Calu3 (cell line): ENCODE data around the gene CCDC63. TPM values are rescaled to one million over a fixed set of nuclear protein-coding genes. Genes with fewer than 3 reads are reported as not detected.
"Not testable (repeated sequence)": the region's sequence is repeated elsewhere in the genome, so short reads cannot be mapped to it uniquely, and the experiment has no call there.

Experiments used
- BruUV-seq: library from RNA; stranded (reverse); fragments of 400-500 nt; replicated peaks from 2 replicates; lab custom pipeline; 2021; lab: Mats Ljungman, UMichigan
- CTCF ChIA-PET: fragments of 300-600 bp; sonication (Branson Sonifier 250); formaldehyde crosslinking; loops from one replicate; lab custom pipeline; 2022; ENCODE audit warnings: antibody characterized with exemption; lab: Charles Lee
- DNase-seq: peaks from one replicate; pipeline ENCODE4 v3.0.0; 2022
- H3K27ac Mint-ChIP-seq: one replicate; pipeline ENCODE4 v1.8.0; 2022; ENCODE audit warnings: mixed read lengths; ENCODE audit not compliant: unreplicated experiment
- H3K27me3 Mint-ChIP-seq: one replicate; pipeline ENCODE4 v1.8.0; 2022; ENCODE audit warnings: mixed read lengths; ENCODE audit not compliant: unreplicated experiment
- H3K36me3 Mint-ChIP-seq: one replicate; pipeline ENCODE4 v1.8.0; 2022; ENCODE audit warnings: mild to moderate bottlenecking, moderate library complexity, mixed read lengths; ENCODE audit not compliant: insufficient read depth, unreplicated experiment
- H3K4me1 Mint-ChIP-seq: one replicate; pipeline ENCODE4 v1.8.0; 2022; ENCODE audit warnings: mild to moderate bottlenecking, low read depth, mixed read lengths; ENCODE audit not compliant: unreplicated experiment
- H3K4me3 Mint-ChIP-seq: one replicate; pipeline ENCODE4 v1.8.0; 2022; ENCODE audit warnings: mild to moderate bottlenecking, low read depth, moderate library complexity, mixed read lengths; ENCODE audit not compliant: unreplicated experiment
- H3K9me3 Mint-ChIP-seq: one replicate; pipeline ENCODE4 v1.8.0; 2022; ENCODE audit warnings: low read depth, mixed read lengths; ENCODE audit not compliant: unreplicated experiment
- intact Hi-C: fragments of 100-400 bp; cut with micrococcal nuclease; formaldehyde crosslinking; loops from one replicate; pipeline ENCODE4 v1.10.0; 2022; ENCODE audit not compliant: unreplicated experiment
- total RNA-seq: library from RNA; stranded (reverse); gene quantifications from 2 replicates; pipeline ENCODE4 v1.2.3, GENCODE V29; 2022
- TF ChIP-seq, protein P1 (sequence below): fragments of 200-600 bp; IDR thresholded peaks from one replicate; pipeline ENCODE4 v1.8.0; 2022; ENCODE audit warnings: antibody characterized with exemption; ENCODE audit not compliant: unreplicated experiment

CCDC63 gene
- total RNA-seq, 1 experiment from 2014 or later = not detected

DNA sequence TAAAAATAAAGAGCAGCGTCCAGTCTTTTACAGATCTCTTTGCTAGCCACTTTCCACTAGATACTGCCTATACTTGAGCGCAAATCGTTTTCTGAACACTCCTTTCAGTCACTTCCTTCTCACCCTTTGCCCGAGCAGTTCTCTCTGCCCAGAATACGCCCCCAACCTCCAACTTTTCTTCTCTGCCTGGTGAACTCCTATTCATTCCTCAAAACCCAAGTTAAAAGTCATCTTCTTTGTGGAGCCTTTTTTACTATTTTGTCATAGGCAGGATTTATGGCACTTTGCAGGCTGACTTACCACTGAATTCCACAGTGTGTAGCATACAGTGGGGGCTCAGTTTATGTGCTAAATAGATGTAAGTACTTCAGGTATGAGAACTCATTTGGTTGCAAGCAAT lies 4.0 kb downstream of the CCDC63 start:
- DNase-seq = no peak
- no peak overlapping the region for H3K27ac Mint-ChIP-seq
- peaks cover 72% of the 10 kb centered on the region for H3K27me3 Mint-ChIP-seq
- no peak overlapping the region for H3K4me3 Mint-ChIP-seq
- CTCF ChIA-PET = no interaction called here
- no TSS peak for BruUV-seq
- peaks cover 6% of the 10 kb centered on the region for H3K36me3 Mint-ChIP-seq
- no peaks in the 10 kb centered on the region for H3K4me1 Mint-ChIP-seq
- TF ChIP-seq, protein P1, sequence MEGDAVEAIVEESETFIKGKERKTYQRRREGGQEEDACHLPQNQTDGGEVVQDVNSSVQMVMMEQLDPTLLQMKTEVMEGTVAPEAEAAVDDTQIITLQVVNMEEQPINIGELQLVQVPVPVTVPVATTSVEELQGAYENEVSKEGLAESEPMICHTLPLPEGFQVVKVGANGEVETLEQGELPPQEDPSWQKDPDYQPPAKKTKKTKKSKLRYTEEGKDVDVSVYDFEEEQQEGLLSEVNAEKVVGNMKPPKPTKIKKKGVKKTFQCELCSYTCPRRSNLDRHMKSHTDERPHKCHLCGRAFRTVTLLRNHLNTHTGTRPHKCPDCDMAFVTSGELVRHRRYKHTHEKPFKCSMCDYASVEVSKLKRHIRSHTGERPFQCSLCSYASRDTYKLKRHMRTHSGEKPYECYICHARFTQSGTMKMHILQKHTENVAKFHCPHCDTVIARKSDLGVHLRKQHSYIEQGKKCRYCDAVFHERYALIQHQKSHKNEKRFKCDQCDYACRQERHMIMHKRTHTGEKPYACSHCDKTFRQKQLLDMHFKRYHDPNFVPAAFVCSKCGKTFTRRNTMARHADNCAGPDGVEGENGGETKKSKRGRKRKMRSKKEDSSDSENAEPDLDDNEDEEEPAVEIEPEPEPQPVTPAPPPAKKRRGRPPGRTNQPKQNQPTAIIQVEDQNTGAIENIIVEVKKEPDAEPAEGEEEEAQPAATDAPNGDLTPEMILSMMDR = no peak
- intact Hi-C loops = no loop called here
- H3K9me3 Mint-ChIP-seq = no peaks in the 10 kb centered on the region

DNA sequence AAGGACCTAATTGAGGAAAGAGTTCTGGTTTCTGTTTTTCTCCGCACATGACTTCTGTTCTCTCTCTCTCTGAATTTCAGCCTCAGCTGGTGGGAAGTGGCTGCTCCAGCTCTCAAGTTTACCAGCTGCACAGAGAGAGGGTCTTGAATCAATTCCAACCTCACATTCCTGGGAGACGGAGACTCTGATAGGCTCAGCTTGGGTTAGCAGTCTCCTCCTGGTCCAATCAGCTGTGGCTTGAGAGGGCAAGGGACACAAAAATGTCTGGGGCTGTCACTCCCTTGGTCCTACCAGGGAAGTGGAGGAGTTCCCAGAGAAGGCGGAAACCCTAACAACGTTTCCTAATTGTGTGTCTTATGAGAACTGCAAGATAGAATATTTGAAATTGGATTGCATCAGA lies 7.0 kb downstream of the CCDC63 start:
- no peaks in the 10 kb centered on the region for H3K36me3 Mint-ChIP-seq
- H3K4me3 Mint-ChIP-seq = no peak overlapping the region
- no peak overlapping the region for H3K27ac Mint-ChIP-seq
- CTCF ChIA-PET = interaction anchor here (0.7 kb wide), 1 partner anchor 230 kb away, joined by 3 read pairs; no protein-coding TSS in a partner anchor
- no peaks in the 10 kb centered on the region for H3K9me3 Mint-ChIP-seq
- intact Hi-C loops = no loop called here
- no peaks in the 10 kb centered on the region for H3K4me1 Mint-ChIP-seq
- no TSS peak for BruUV-seq
- H3K27me3 Mint-ChIP-seq = peaks cover 53% of the 10 kb centered on the region
- TF ChIP-seq, protein P1 = no peak
- no peak for DNase-seq

GRCh38 chr12:110856542-110856941 lies 9.8 kb downstream of the CCDC63 start:
- no peaks in the 10 kb centered on the region for H3K36me3 Mint-ChIP-seq
- BruUV-seq = no TSS peak

DNA sequence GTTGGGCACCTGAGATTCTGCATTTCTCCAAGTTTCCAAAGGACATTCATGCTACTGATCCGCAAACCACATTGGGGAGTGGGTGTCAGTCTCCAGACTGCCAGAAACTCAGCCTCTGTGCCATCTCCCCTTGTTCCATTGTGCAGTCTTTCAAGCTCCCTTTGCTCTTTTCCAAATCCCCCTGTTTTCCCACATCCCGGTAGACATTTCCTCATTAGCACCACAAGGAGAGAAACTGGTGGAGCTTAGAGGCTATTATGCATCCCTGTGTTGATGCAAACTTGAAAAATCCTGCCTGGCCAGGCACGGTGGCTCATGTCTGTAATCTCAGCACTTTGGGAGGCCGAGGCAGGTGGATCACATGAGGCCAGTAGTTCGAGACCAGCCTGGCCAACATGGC lies 10.7 kb downstream of the CCDC63 start:
- H3K36me3 Mint-ChIP-seq = no peaks in the 10 kb centered on the region
- H3K9me3 Mint-ChIP-seq = no peaks in the 10 kb centered on the region
- CTCF ChIA-PET = interaction anchor here (1.4 kb wide), 1 partner anchor 11 kb away, joined by 3 read pairs; the partner anchor contains the start of gene CCDC63
- no peak overlapping the region for H3K4me3 Mint-ChIP-seq
- H3K27me3 Mint-ChIP-seq = peaks cover 16% of the 10 kb centered on the region
- H3K4me1 Mint-ChIP-seq = no peaks in the 10 kb centered on the region
- DNase-seq = no peak
- no TSS peak for BruUV-seq
- TF ChIP-seq, protein P1 = no peak
- intact Hi-C loops = no loop called here
- H3K27ac Mint-ChIP-seq = no peak overlapping the region

More at GRCh38 chr12:110856542-110856941, 9.8 kb downstream of the CCDC63 start:
- no peak overlapping the region for H3K27ac Mint-ChIP-seq
- H3K4me3 Mint-ChIP-seq = no peak overlapping the region
- no peak for DNase-seq
- CTCF ChIA-PET = interaction anchor here (1.4 kb wide), 1 partner anchor 10 kb away, joined by 3 read pairs; the partner anchor contains the start of gene CCDC63
- H3K27me3 Mint-ChIP-seq = peaks cover 26% of the 10 kb centered on the region
- H3K4me1 Mint-ChIP-seq = no peaks in the 10 kb centered on the region
- intact Hi-C loops = no loop called here
- no peaks in the 10 kb centered on the region for H3K9me3 Mint-ChIP-seq
- TF ChIP-seq, protein P1 = no peak

DNA sequence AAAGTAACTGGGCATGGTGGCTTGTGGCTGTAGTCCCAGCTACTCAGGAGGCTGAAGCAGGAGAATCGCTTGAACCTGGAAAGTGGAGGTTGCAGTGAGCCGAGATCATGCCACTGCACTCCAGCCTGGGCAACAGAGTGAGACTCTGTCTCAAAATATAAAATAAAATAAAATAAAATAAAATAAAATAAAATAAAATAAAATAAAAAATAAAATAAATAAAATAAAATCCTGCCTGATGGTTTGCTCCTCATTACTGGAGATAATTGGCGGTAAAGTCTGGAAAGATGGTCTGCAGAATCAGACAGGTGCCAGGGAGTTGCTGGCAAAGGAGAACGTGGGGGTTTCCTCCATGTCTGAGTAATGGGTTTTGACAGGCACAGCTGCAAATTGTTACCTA lies 11.2 kb downstream of the CCDC63 start:
- CTCF ChIA-PET = interaction anchor here (1.4 kb wide), 1 partner anchor 11 kb away, joined by 3 read pairs; the partner anchor contains the start of gene CCDC63
- H3K27ac Mint-ChIP-seq, DNase-seq, H3K9me3 Mint-ChIP-seq, H3K4me1 Mint-ChIP-seq, BruUV-seq, H3K4me3 Mint-ChIP-seq, intact Hi-C loops, H3K36me3 Mint-ChIP-seq: not testable (repeated sequence)
- H3K27me3 Mint-ChIP-seq = peaks cover 12% of the 10 kb centered on the region
